GM12873 (cell line): ENCODE data around the gene TGM3.

Source experiments
- CTCF ChIP-seq: IDR thresholded peaks from 2 replicates; pipeline ENCODE4 v1.5.1; 2012; ENCODE audit warnings: low read depth, mild to moderate bottlenecking, moderate library complexity, low read length, control low read depth; ENCODE audit not compliant: insufficient read depth; ENCODE audit errors: missing control alignments

TGM3 gene

GRCh38 chr20:2379511-2380229 is 83.9 kb downstream of the TGM3 start:
- TF ChIP-seq CTCF = no peak

- no peak for TF ChIP-seq CTCF
Observed at GRCh38 chr20:2380601-2381000, 84.8 kb downstream of the TGM3 start, which contains the start of gene TGM6. TGM6 (plus strand) TSS chr20:2380901; CDS start chr20:2380969, 68 bp downstream.

- no peak for TF ChIP-seq CTCF
Observed at GRCh38 chr20:2381303-2381702, 85.5 kb downstream of the TGM3 start.

GRCh38 chr20:2382833-2383232 is 87.0 kb downstream of the TGM3 start:
- TF ChIP-seq CTCF = no peak

GRCh38 chr20:2385026-2385425 is 89.2 kb downstream of the TGM3 start:
- TF ChIP-seq CTCF = no peak

GRCh38 chr20:2385496-2385895 is 89.7 kb downstream of the TGM3 start:
- TF ChIP-seq CTCF = no peak

GRCh38 chr20:2386516-2387179 is 90.8 kb downstream of the TGM3 start:
- TF ChIP-seq CTCF = no peak
